HepG2 (cell line): ENCODE data around the gene LITAF. TPM values are rescaled to one million over a fixed set of nuclear protein-coding genes. Genes with fewer than 3 reads are reported as not detected.

Experiments
- ARNT2 ChIP-seq: sonication (generic); formaldehyde crosslinking; IDR thresholded peaks from 2 replicates; pipeline ENCODE4 v1.8.0; 2022; ENCODE audit warnings: mild to moderate bottlenecking, low read depth, missing genetic modification reagents, moderate library complexity
- CHD4 ChIP-seq: fragments of 200-600 bp; sonication (generic); IDR thresholded peaks from 2 replicates; pipeline ENCODE4 v1.7.0; 2017; ENCODE audit warnings: mild to moderate bottlenecking, low read length, borderline replicate concordance
- DDIT3 ChIP-seq: sonication (generic); formaldehyde crosslinking; IDR thresholded peaks from 2 replicates; pipeline ENCODE4 v1.4.0; 2020; ENCODE audit warnings: mild to moderate bottlenecking, missing genetic modification reagents
- GLI4 ChIP-seq: sonication (generic); formaldehyde crosslinking; IDR thresholded peaks from 2 replicates; pipeline ENCODE4 v1.5.1; 2020; ENCODE audit warnings: missing genetic modification reagents, mild to moderate bottlenecking, moderate library complexity, borderline replicate concordance
- KDM3A ChIP-seq: IDR thresholded peaks from 2 replicates; pipeline ENCODE4 v1.6.1; 2018; ENCODE audit warnings: low read depth, missing compliant biosample characterization
- MIER2 ChIP-seq: IDR thresholded peaks from 2 replicates; pipeline ENCODE4 v1.6.1; 2016; ENCODE audit warnings: missing biosample characterization, missing genetic modification reagents
- NFE2 ChIP-seq: sonication (generic); formaldehyde crosslinking; IDR thresholded peaks from 2 replicates; pipeline ENCODE4 v1.4.0; 2020; ENCODE audit warnings: missing genetic modification reagents
- NFYB ChIP-seq: sonication (generic); formaldehyde crosslinking; IDR thresholded peaks from 2 replicates; pipeline ENCODE4 v1.4.0; 2020; ENCODE audit warnings: missing genetic modification reagents
- PREB ChIP-seq: sonication (generic); formaldehyde crosslinking; IDR thresholded peaks from 2 replicates; pipeline ENCODE4 v1.4.0; 2020; ENCODE audit warnings: missing genetic modification reagents
- RBFOX2 ChIP-seq: fragments of 200-400 bp; formaldehyde crosslinking; IDR thresholded peaks from 2 replicates; pipeline ENCODE4 v1.6.1; 2017; ENCODE audit warnings: low read depth, mild to moderate bottlenecking, low read length
- TEAD3 ChIP-seq: optimal IDR thresholded peaks from 2 replicates; pipeline ENCODE3; 2016; ENCODE audit warnings: borderline replicate concordance
- YEATS2 ChIP-seq: sonication (generic); formaldehyde crosslinking; IDR thresholded peaks from 2 replicates; pipeline ENCODE4 v1.4.0; 2020; ENCODE audit warnings: missing genetic modification reagents, borderline replicate concordance
- ZBTB25 ChIP-seq: IDR thresholded peaks from 2 replicates; pipeline ENCODE4 v1.6.1; 2018; ENCODE audit warnings: missing genetic modification reagents
- ZBTB39 ChIP-seq: sonication (generic); formaldehyde crosslinking; IDR thresholded peaks from 2 replicates; pipeline ENCODE4 v1.5.0; 2020; ENCODE audit warnings: missing genetic modification reagents
- ZNF124 ChIP-seq: sonication (generic); formaldehyde crosslinking; IDR thresholded peaks from 2 replicates; pipeline ENCODE4 v1.4.0; 2020; ENCODE audit warnings: missing genetic modification reagents
- ZNF142 ChIP-seq: sonication (generic); formaldehyde crosslinking; IDR thresholded peaks from 2 replicates; pipeline ENCODE4 v1.4.0; 2020; ENCODE audit warnings: missing genetic modification reagents
- ZNF703 ChIP-seq: sonication (generic); formaldehyde crosslinking; IDR thresholded peaks from 2 replicates; pipeline ENCODE4 v1.5.1; 2020; ENCODE audit warnings: missing genetic modification reagents, mild to moderate bottlenecking, moderate library complexity, borderline replicate concordance
- ZNF883 ChIP-seq: sonication (generic); formaldehyde crosslinking; IDR thresholded peaks from 2 replicates; pipeline ENCODE4 v1.5.1; 2020; ENCODE audit warnings: mild to moderate bottlenecking, missing genetic modification reagents; ENCODE audit errors: not compliant biosample characterization
- polyA plus RNA-seq, 8 experiments: library from polyadenylated mRNA; depleted of rRNA in 3 of 8; stranded (reverse) in 7 of 8; unstranded in 1 of 8; fragments of >200 nt; fragmentation: Illumina TruSeq in 4 of 8; extraction: Trizol in 4 of 8; gene quantifications; 2 replicates each; pipeline versions ENCODE4 v1.2.1 to v1.2.3, GENCODE V29; 2011 to 2016; ENCODE audit warnings: low read depth in 4 of 8, missing spikeins in 1 of 8, mixed read lengths in 1 of 8; ENCODE audit not compliant: insufficient read depth in 1 of 8
- total RNA-seq, 5 experiments: library from RNA; depleted of rRNA; stranded (reverse); fragments of >200 nt; fragmentation: Illumina TruSeq; extraction: Trizol; gene quantifications; 2 replicates each; pipeline ENCODE4 v1.2.3, GENCODE V29; 2016; ENCODE audit warnings: low read depth in 1 of 5

LITAF gene
- total and polyA plus RNA-seq, 2 of the 13 experiments (the other 11 are each of a cell fraction or from before 2014, with no cell fraction given), result 80.1 to 141 TPM

GRCh38 chr16:11572301-11572995, 14.3 kb downstream of the LITAF start (continued):
- TF ChIP-seq DDIT3, result no peak
- TF ChIP-seq ZNF883 (CRISPR knock-in tag), result peak; percentile 58
- no peak for TF ChIP-seq YEATS2 (CRISPR knock-in tag)
- TF ChIP-seq ZNF124, result no peak
- no peak for TF ChIP-seq ZNF703 (CRISPR knock-in tag)
- TF ChIP-seq GLI4 (CRISPR knock-in tag), result no peak
- TF ChIP-seq KDM3A, result no peak
- TF ChIP-seq ARNT2 (CRISPR knock-in tag), result no peak
- TF ChIP-seq ZBTB39 (CRISPR knock-in tag), result no peak
- TF ChIP-seq ZNF142 (CRISPR knock-in tag), result no peak
- no peak for TF ChIP-seq PREB (CRISPR knock-in tag)
- TF ChIP-seq TEAD3 (CRISPR knock-in tag), result no peak
- no peak for TF ChIP-seq ZBTB25 (CRISPR knock-in tag)
- no peak for TF ChIP-seq NFE2 (CRISPR knock-in tag)
- no peak for TF ChIP-seq NFYB (CRISPR knock-in tag)
- no peak for TF ChIP-seq CHD4
- no peak for TF ChIP-seq MIER2 (CRISPR knock-in tag)
- TF ChIP-seq RBFOX2, result no peak
